Muscle layer of colon (tissue), 2 donors: ENCODE measurements around the gene TBC1D2.
A peak's percentile ranks its signal among the peaks of the same experiment; 100 is the strongest.

Experiments used
- H3K27ac ChIP-seq: one replicate; pipeline ENCODE4 v1.7.0; 2013; ENCODE audit warnings: low read depth, mild to moderate bottlenecking, low read length, moderate library complexity
- H3K27me3 ChIP-seq, 2 donors: one replicate each; pipeline ENCODE4 v1.7.0; 2013; ENCODE audit warnings: low read length in 2 of 2, mild to moderate bottlenecking in 2 of 2; ENCODE audit not compliant: insufficient read depth in 2 of 2, control insufficient read depth in 1 of 2
- H3K36me3 ChIP-seq: one replicate; pipeline ENCODE4 v1.7.0; 2013; ENCODE audit warnings: mild to moderate bottlenecking, low read length; ENCODE audit not compliant: insufficient read depth
- H3K4me1 ChIP-seq: one replicate; pipeline ENCODE4 v1.7.0; 2013; ENCODE audit warnings: mild to moderate bottlenecking, low read length; ENCODE audit not compliant: insufficient read depth
- H3K4me3 ChIP-seq, 2 donors: one replicate each; pipeline ENCODE4 v1.7.0; 2013; ENCODE audit warnings: low read length in 2 of 2, low read depth in 1 of 2, mild to moderate bottlenecking in 1 of 2, moderate library complexity in 1 of 2
- H3K9ac ChIP-seq: one replicate; pipeline ENCODE4 v1.7.0; 2013; ENCODE audit warnings: low read length
- H3K9me3 ChIP-seq: one replicate; pipeline ENCODE4 v1.7.0; 2013; ENCODE audit warnings: mild to moderate bottlenecking, low read length
- donor health status: abdominal sarcoma.
- donor health status: Adenocarcinoma of cecum.

The TBC1D2 gene

GRCh38 chr9:98255578-98256296 is at the start of gene TBC1D2:
TSS of gene TBC1D2 (minus strand) at chr9:98255649. CDS start at chr9:98255541, 108 bp downstream.
- H3K27ac ChIP-seq = peak within 1 kb of the TSS; percentile 97
- H3K36me3 ChIP-seq = peaks cover 3% of the 10 kb centered on the region
- H3K9ac ChIP-seq = peak within 1 kb of the TSS; percentile 75
- no peaks in the 10 kb centered on the region for H3K9me3 ChIP-seq
- peaks cover 16% of the 10 kb centered on the region for H3K4me1 ChIP-seq
- peak within 1 kb of the TSS; percentile 81 to 93 for H3K4me3 ChIP-seq
- H3K27me3 ChIP-seq = no peaks in the 10 kb centered on the region

- Histone ChIP-seq H3K9me3 (no peaks in the 10 kb centered on the region), H3K27me3 (no peaks in the 10 kb centered on the region), H3K4me1 (no peaks in the 10 kb centered on the region), H3K27ac (no peak overlapping the region), H3K36me3 (no peaks in the 10 kb centered on the region), H3K9ac (no peak overlapping the region), H3K4me3 (no peak overlapping the region)
These were observed 48.9 kb upstream of the TBC1D2 start for GRCh38 chr9:98304381-98304780.

GRCh38 chr9:98303633-98304125 is 48.2 kb upstream of the TBC1D2 start:
- Histone ChIP-seq H3K9me3 (no peaks in the 10 kb centered on the region), H3K4me3 (no peak overlapping the region), H3K27me3 (no peaks in the 10 kb centered on the region), H3K9ac (no peak overlapping the region), H3K4me1 (no peaks in the 10 kb centered on the region), H3K36me3 (no peaks in the 10 kb centered on the region), H3K27ac (no peak overlapping the region)

GRCh38 chr9:98302938-98303632 is 47.6 kb upstream of the TBC1D2 start:
- H3K9me3 ChIP-seq = no peaks in the 10 kb centered on the region
- H3K27me3 ChIP-seq = no peaks in the 10 kb centered on the region
- no peak overlapping the region for H3K27ac ChIP-seq
- H3K4me3 ChIP-seq = no peak overlapping the region
- no peaks in the 10 kb centered on the region for H3K36me3 ChIP-seq
- no peak overlapping the region for H3K9ac ChIP-seq
- H3K4me1 ChIP-seq = no peaks in the 10 kb centered on the region

DNA sequence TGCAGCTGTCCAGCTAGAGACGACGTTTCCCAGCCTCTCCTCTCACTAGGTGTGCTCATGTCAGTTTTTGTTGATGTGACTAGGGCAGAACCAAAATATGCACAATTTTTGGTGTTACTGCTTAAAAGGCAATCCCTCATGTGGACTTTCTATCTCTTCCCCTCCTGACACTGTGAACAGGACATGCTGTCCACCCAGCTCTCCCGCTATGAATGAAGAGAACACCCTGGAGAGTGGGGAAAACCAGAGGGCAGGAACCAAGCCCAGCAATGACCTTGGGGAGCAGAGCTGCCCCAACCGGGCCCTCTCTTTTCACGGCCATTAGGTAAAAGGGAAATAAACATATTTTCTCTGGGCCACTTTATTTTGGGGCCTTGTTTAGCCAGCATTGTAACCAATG is 46.7 kb upstream of the TBC1D2 start:
- no peak overlapping the region for H3K27ac ChIP-seq
- H3K9me3 ChIP-seq = no peaks in the 10 kb centered on the region
- no peaks in the 10 kb centered on the region for H3K4me1 ChIP-seq
- no peaks in the 10 kb centered on the region for H3K36me3 ChIP-seq
- H3K9ac ChIP-seq = no peak overlapping the region
- H3K27me3 ChIP-seq = no peaks in the 10 kb centered on the region
- H3K4me3 ChIP-seq = no peak overlapping the region

- H3K4me3 ChIP-seq = no peak overlapping the region
- H3K36me3 ChIP-seq = no peaks in the 10 kb centered on the region
- H3K9ac ChIP-seq = no peak overlapping the region
- no peaks in the 10 kb centered on the region for H3K4me1 ChIP-seq
- no peak overlapping the region for H3K27ac ChIP-seq
- no peaks in the 10 kb centered on the region for H3K9me3 ChIP-seq
- no peaks in the 10 kb centered on the region for H3K27me3 ChIP-seq
These were observed 45.2 kb upstream of the TBC1D2 start for GRCh38 chr9:98300611-98301010.

DNA sequence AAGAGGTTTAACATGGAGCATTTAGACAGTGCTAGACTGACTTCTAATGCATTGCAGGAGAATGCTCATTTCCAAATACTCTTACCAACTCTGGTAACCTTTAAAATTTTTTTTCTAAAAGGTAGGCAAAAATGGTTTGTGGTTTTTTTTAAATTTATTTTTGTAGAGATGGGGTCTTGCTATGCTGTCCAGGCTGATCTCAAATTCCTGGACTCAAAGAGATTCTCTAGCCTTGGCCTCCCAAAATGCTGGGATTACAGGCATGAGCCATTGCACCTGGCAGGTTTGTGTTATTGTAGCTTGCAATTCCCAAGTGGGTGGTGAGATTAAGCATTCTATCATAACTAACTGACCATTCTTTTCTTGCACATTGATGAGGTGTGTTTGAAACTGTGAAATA is 43.0 kb upstream of the TBC1D2 start:
- H3K4me1 ChIP-seq = no peaks in the 10 kb centered on the region
- H3K4me3 ChIP-seq = no peak overlapping the region
- no peaks in the 10 kb centered on the region for H3K36me3 ChIP-seq
- H3K9me3 ChIP-seq = no peaks in the 10 kb centered on the region
- no peaks in the 10 kb centered on the region for H3K27me3 ChIP-seq
- no peak overlapping the region for H3K27ac ChIP-seq
- no peak overlapping the region for H3K9ac ChIP-seq

GRCh38 chr9:98295824-98296223 is 40.4 kb upstream of the TBC1D2 start:
- H3K27ac ChIP-seq = no peak overlapping the region
- H3K27me3 ChIP-seq = no peaks in the 10 kb centered on the region
- no peak overlapping the region for H3K9ac ChIP-seq
- H3K4me3 ChIP-seq = no peak overlapping the region
- no peaks in the 10 kb centered on the region for H3K9me3 ChIP-seq
- H3K36me3 ChIP-seq = no peaks in the 10 kb centered on the region
- no peaks in the 10 kb centered on the region for H3K4me1 ChIP-seq

DNA sequence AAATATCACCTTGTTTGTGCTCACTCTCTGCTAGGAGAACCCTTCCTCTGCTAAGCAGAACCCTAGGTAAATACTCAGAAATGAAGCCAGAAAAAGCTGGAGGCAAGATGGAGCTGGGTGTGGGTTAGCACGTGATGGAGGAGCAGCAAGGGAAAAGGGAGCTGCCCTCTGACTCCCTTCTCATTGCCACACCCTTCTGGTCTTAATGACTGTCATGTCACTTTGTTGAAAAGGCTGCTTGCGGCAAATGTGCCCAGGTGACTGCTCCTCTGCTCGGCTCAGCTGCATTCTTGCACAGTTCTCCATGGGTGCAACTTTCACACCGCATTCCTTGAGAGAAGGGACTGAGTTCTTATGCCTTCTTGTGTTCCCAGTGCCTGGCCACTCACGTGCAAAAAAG is 36.4 kb upstream of the TBC1D2 start:
- no peak overlapping the region for H3K9ac ChIP-seq
- no peak overlapping the region for H3K27ac ChIP-seq
- no peaks in the 10 kb centered on the region for H3K9me3 ChIP-seq
- no peaks in the 10 kb centered on the region for H3K4me1 ChIP-seq
- H3K4me3 ChIP-seq = no peak overlapping the region
- no peaks in the 10 kb centered on the region for H3K27me3 ChIP-seq
- no peaks in the 10 kb centered on the region for H3K36me3 ChIP-seq

- no peaks in the 10 kb centered on the region for H3K9me3 ChIP-seq
- no peak overlapping the region for H3K4me3 ChIP-seq
- H3K27ac ChIP-seq = no peak overlapping the region
- H3K4me1 ChIP-seq = no peaks in the 10 kb centered on the region
- no peaks in the 10 kb centered on the region for H3K36me3 ChIP-seq
- H3K9ac ChIP-seq = no peak overlapping the region
- H3K27me3 ChIP-seq = no peaks in the 10 kb centered on the region
These were observed 35.0 kb upstream of the TBC1D2 start for GRCh38 chr9:98290411-98290810.

DNA sequence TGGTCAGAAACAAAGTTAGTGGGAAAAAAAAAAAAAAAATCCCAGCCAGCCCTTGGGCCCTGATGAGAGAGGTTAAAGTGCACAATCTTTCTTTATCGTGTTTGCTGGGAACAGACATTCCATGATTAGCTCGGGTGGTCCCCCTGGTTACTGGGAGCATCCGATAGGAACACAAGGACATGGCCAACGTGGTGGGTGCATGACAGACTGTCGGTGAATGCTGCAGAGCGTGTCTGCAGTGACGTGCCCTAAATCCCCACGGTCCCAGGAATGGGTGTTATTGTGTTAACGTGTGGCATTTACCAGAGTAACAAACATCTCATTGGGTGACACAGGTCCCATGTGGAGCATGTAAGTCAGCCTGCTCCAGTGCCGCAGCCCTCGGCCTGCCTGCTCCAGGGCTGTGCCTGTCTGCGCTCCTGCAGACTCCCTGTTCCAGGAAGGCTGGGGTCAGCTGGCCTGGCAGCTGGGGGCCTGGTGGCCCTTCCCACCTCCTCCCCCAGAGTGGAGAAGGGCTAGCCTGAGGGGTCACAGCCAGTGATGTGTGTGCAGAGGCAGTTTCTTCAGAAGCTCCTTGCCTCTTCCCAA is 34.3 kb upstream of the TBC1D2 start:
- H3K27ac ChIP-seq = no peak overlapping the region
- no peaks in the 10 kb centered on the region for H3K27me3 ChIP-seq
- no peaks in the 10 kb centered on the region for H3K9me3 ChIP-seq
- no peak overlapping the region for H3K9ac ChIP-seq
- H3K36me3 ChIP-seq = no peaks in the 10 kb centered on the region
- H3K4me3 ChIP-seq = no peak overlapping the region
- no peaks in the 10 kb centered on the region for H3K4me1 ChIP-seq
